IMR-90 (cell line): Measurements from ENCODE around the gene PEAK1. TPM values are rescaled to one million over a fixed set of nuclear protein-coding genes. Genes with fewer than 3 reads are reported as not detected.

Experiments used
- ATAC-seq: fragments of 200-7000 bp; cut with Tn5 transposase; 2 replicates; pipeline ENCODE4 v1.9.1; 2020; ENCODE audit warnings: low read depth, mild to moderate bottlenecking, moderate library complexity
- BruUV-seq: library from RNA; stranded (reverse); fragments of 400-500 nt; replicated peaks from 2 replicates; lab custom pipeline; 2021; lab: Mats Ljungman, UMichigan
- CTCF ChIA-PET: fragments of 300-600 bp; formaldehyde crosslinking; extraction: SDS; loops from one replicate; lab custom pipeline; 2021; ENCODE audit warnings: antibody characterized with exemption; lab: Yijun Ruan, JAX
- POLR2A ChIA-PET: fragments of 300-600 bp; sonication (Branson Sonifier 250); formaldehyde crosslinking; loops from one replicate; lab custom pipeline; 2022; ENCODE audit warnings: antibody characterized with exemption; ENCODE audit not compliant: unreplicated experiment; lab: Charles Lee
- DNase-seq: peaks from one replicate; pipeline ENCODE4 v3.0.0; 2013
- H2AFZ ChIP-seq: replicated peaks from 2 replicates; pipeline ENCODE3; 2013; ENCODE audit warnings: low read length, mild to moderate bottlenecking; ENCODE audit not compliant: poor library complexity
- H2AK5ac ChIP-seq: 2 replicates; pipeline ENCODE4 v1.6.1; 2013; ENCODE audit warnings: low read depth, low read length, inconsistent platforms
- H2AK9ac ChIP-seq: replicated peaks from 2 replicates; pipeline ENCODE3; 2013; ENCODE audit warnings: mild to moderate bottlenecking, low read depth, low read length, moderate library complexity; ENCODE audit not compliant: poor library complexity
- H2BK120ac ChIP-seq: 2 replicates; pipeline ENCODE4 v1.6.1; 2013; ENCODE audit warnings: low read depth, low read length, inconsistent platforms
- H2BK15ac ChIP-seq: 3 replicates; pipeline ENCODE4 v1.6.1; 2013; ENCODE audit warnings: low read depth, low read length, inconsistent platforms
- H2BK20ac ChIP-seq: 2 replicates; pipeline ENCODE4 v1.6.1; 2013; ENCODE audit warnings: low read depth, mild to moderate bottlenecking, inconsistent platforms, low read length, moderate library complexity
- H2BK5ac ChIP-seq: 2 replicates; pipeline ENCODE4 v1.6.1; 2013; ENCODE audit warnings: mild to moderate bottlenecking, low read depth, low read length, inconsistent platforms; ENCODE audit not compliant: poor library complexity, severe bottlenecking
- H3K14ac ChIP-seq: replicated peaks from 2 replicates; pipeline ENCODE4 v1.6.1; 2013; ENCODE audit warnings: low read depth, low read length, inconsistent platforms
- H3K18ac ChIP-seq: 2 replicates; pipeline ENCODE4 v1.6.1; 2013; ENCODE audit warnings: low read depth, low read length, control low read depth
- H3K23ac ChIP-seq: 2 replicates; pipeline ENCODE4 v1.6.1; 2013; ENCODE audit warnings: low read depth, low read length, inconsistent platforms
- H3K27ac ChIP-seq: 2 replicates; pipeline ENCODE4 v1.5.1; 2013; ENCODE audit warnings: mild to moderate bottlenecking, control low read depth, low read length; ENCODE audit not compliant: insufficient read depth
- H3K27me3 ChIP-seq: 2 replicates; pipeline ENCODE4 v1.6.1; 2013; ENCODE audit warnings: low read length; ENCODE audit not compliant: control insufficient read depth, insufficient read depth
- H3K36me3 ChIP-seq: 2 replicates; pipeline ENCODE4 v1.6.1; 2013; ENCODE audit warnings: low read length, mixed read lengths; ENCODE audit not compliant: control insufficient read depth, insufficient read depth
- H3K4ac ChIP-seq: 2 replicates; pipeline ENCODE4 v1.6.1; 2013; ENCODE audit warnings: low read depth, low read length, inconsistent platforms
- H3K4me1 ChIP-seq: 2 replicates; pipeline ENCODE4 v1.6.1; 2013; ENCODE audit warnings: low read length, mixed read lengths; ENCODE audit not compliant: control insufficient read depth, insufficient read depth
- H3K4me2 ChIP-seq: 2 replicates; pipeline ENCODE4 v1.6.1; 2013; ENCODE audit warnings: low read depth, mild to moderate bottlenecking, control low read depth, low read length, moderate library complexity
- H3K4me3 ChIP-seq: 2 replicates; pipeline ENCODE4 v1.5.1; 2013; ENCODE audit warnings: low read depth, mild to moderate bottlenecking, control low read depth, low read length, moderate library complexity; ENCODE audit not compliant: insufficient read depth
- H3K56ac ChIP-seq: 2 replicates; pipeline ENCODE4 v1.6.1; 2013; ENCODE audit warnings: low read length, inconsistent platforms; ENCODE audit not compliant: insufficient read depth; ENCODE audit errors: extremely low read depth
- H3K79me1 ChIP-seq, 2 experiments: 2 replicates each; pipeline ENCODE4 v1.6.1; 2013; ENCODE audit warnings: low read length in 2 of 2, inconsistent platforms in 1 of 2, low read depth in 1 of 2
- H3K9ac ChIP-seq: 2 replicates; pipeline ENCODE4 v1.6.1; 2013; ENCODE audit warnings: low read depth, low read length, control low read depth
- H3K9me1 ChIP-seq: 2 replicates; pipeline ENCODE4 v1.6.1; 2013; ENCODE audit warnings: low read length, inconsistent platforms; ENCODE audit not compliant: insufficient read depth
- H3K9me3 ChIP-seq: 2 replicates; pipeline ENCODE4 v1.6.1; 2013; ENCODE audit warnings: low read length; ENCODE audit not compliant: control insufficient read depth, insufficient read depth
- H4K20me1 ChIP-seq: 2 replicates; pipeline ENCODE4 v1.6.1; 2013; ENCODE audit warnings: low read length, inconsistent platforms; ENCODE audit not compliant: insufficient read depth
- H4K5ac ChIP-seq: 2 replicates; pipeline ENCODE4 v1.6.1; 2013; ENCODE audit warnings: mild to moderate bottlenecking, low read depth, low read length, control low read depth
- H4K8ac ChIP-seq, 2 experiments: 2 replicates each; pipeline ENCODE4 v1.6.1; 2013; ENCODE audit warnings: low read depth in 2 of 2, low read length in 2 of 2, control low read depth in 1 of 2, inconsistent platforms in 1 of 2
- H4K91ac ChIP-seq: 2 replicates; pipeline ENCODE4 v1.6.1; 2013; ENCODE audit warnings: low read depth, low read length, inconsistent platforms; ENCODE audit not compliant: insufficient read depth
- CEBPB ChIP-seq: IDR thresholded peaks from 2 replicates; pipeline ENCODE4 v1.6.1; 2012; ENCODE audit warnings: low read depth, low read length, improper control_type of control experiment
- NFE2L2 ChIP-seq: fragments of 150-350 bp; IDR thresholded peaks from 2 replicates; pipeline ENCODE4 v1.6.1; 2016; ENCODE audit warnings: low read depth, mild to moderate bottlenecking, low read length
- SMC3 ChIP-seq: fragments of 150-350 bp; IDR thresholded peaks from 2 replicates; pipeline ENCODE4 v1.6.1; 2016; ENCODE audit warnings: low read depth, mild to moderate bottlenecking, antibody characterized with exemption, low read length, moderate library complexity
- WGBS, 2 experiments: methylation state at CpG; one replicate each; pipeline versions ENCODE4 v1.1.5 to v1.1.7; 2013; ENCODE audit warnings: missing lambda C conversion rate in 2 of 2; ENCODE audit not compliant: insufficient read length in 1 of 2; ENCODE audit errors: extremely low coverage in 2 of 2; 5-methylcytosine and 5-hydroxymethylcytosine counted together
- dilution Hi-C: fragments of 300-500 bp; cut with HindIII; formaldehyde crosslinking; loops from one replicate; pipeline ENCODE4 v1.14.3; 2018; ENCODE audit warnings: low sequenced_read_pairs; ENCODE audit not compliant: unreplicated experiment
- in situ Hi-C: fragments of 300-500 bp; cut with MboI; formaldehyde crosslinking; loops from 3 replicates; pipeline ENCODE4 v1.14.3; 2019; ENCODE audit warnings: low sequenced_read_pairs, inconsistent platforms, mixed read lengths
- intact Hi-C: fragments of 100-400 bp; cut with micrococcal nuclease; formaldehyde crosslinking; loops from 2 replicates; pipeline ENCODE4 v1.10.0; 2022
- polyA plus RNA-seq, 3 experiments: library from polyadenylated mRNA; depleted of rRNA; stranded (reverse); fragments of >200 nt; gene quantifications; 2 replicates each; pipeline ENCODE4 v1.2.3, GENCODE V29; 2012; ENCODE audit warnings: low replicate concordance in 1 of 3
- total RNA-seq: library from RNA; depleted of rRNA; stranded (reverse); fragments of >200 nt; gene quantifications from 2 replicates; pipeline ENCODE4 v1.2.3, GENCODE V29; 2012
- TF ChIP-seq, protein P1 (sequence below): fragments of 150-350 bp; IDR thresholded peaks from 2 replicates; pipeline ENCODE4 v1.6.1; 2016; ENCODE audit warnings: low read depth, mild to moderate bottlenecking, low read length, moderate library complexity, borderline replicate concordance

PEAK1 gene
- total and polyA plus RNA-seq, 2 of the 4 experiments (the other 2 are of a cell fraction): 21.5 to 43.9 TPM

DNA sequence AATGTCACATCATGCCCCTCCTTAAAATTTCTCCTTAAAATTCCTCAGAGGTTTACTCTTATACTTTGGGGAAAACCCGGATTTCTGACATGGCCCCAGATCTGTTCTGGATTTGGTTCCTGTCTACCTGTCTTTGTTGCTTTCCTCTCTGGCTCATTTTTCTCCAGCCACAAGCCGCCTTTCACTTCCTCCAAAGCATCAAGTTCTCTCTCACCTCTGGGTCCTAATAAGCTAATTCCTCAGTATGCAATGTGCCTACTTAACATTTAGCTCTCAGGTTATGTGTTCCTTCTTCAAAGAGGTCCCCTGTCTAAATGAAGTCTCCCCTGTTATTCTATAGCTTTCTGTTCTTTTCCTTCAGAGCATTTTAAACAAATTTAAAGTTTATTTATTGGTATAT lies 16.9 kb upstream of the PEAK1 start:
- CTCF ChIA-PET: no interaction called here
- Histone ChIP-seq H3K4ac (no peak overlapping the region), H2AFZ (no peak overlapping the region), H3K36me3 (no peaks in the 10 kb centered on the region), H4K5ac (no peak overlapping the region), H3K18ac (no peak overlapping the region), H3K79me1 (peaks cover 4 to 34% of the 10 kb centered on the region in 2 experiments; a peak in 3 of 4 replicates), H3K4me2 (no peak overlapping the region), H3K9me3 (no peaks in the 10 kb centered on the region), H3K27ac (no peak overlapping the region), H3K27me3 (no peaks in the 10 kb centered on the region), H2BK120ac (no peak overlapping the region), H3K14ac (no peak overlapping the region), H4K8ac (no peak overlapping the region), H2BK20ac (no peak overlapping the region), H3K4me1 (0 out of 2 replicates have a peak, but pooled peaks cover 2% of the 10 kb centered on the region), H3K56ac (no peak overlapping the region), H2BK5ac (no peak overlapping the region), H2BK15ac (no peak overlapping the region), H4K91ac (no peak overlapping the region), H3K9me1 (no peaks in the 10 kb centered on the region), H2AK5ac (no peak overlapping the region), H2AK9ac (no peak overlapping the region), H4K20me1 (peaks cover 19% of the 10 kb centered on the region; the same call in 1 of the 2 replicates), H3K23ac (no peak overlapping the region), H3K9ac (no peak overlapping the region), H3K4me3 (no peak overlapping the region)
- 100% methylated on average over 2 of the region's 2 CpGs; no CpG with 5 or more reads in 1 of the 2 experiments for WGBS, 2 experiments
- POLR2A ChIA-PET: no interaction called here
- ATAC-seq (no peak), DNase-seq (no peak)
- no TSS peak for BruUV-seq
- intact Hi-C loops (no loop called here), in situ Hi-C loops (no loop called here), dilution Hi-C loops (no loop called here)
- TF ChIP-seq, protein P1, sequence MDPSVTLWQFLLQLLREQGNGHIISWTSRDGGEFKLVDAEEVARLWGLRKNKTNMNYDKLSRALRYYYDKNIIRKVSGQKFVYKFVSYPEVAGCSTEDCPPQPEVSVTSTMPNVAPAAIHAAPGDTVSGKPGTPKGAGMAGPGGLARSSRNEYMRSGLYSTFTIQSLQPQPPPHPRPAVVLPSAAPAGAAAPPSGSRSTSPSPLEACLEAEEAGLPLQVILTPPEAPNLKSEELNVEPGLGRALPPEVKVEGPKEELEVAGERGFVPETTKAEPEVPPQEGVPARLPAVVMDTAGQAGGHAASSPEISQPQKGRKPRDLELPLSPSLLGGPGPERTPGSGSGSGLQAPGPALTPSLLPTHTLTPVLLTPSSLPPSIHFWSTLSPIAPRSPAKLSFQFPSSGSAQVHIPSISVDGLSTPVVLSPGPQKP: no peak
- TF ChIP-seq SMC3 (no peak), NFE2L2 (no peak), CEBPB (no peak)
